Liver (tissue), 9 donors: ENCODE data around the gene IL7R. TPM values are rescaled to one million over a fixed set of nuclear protein-coding genes. Genes with fewer than 3 reads are reported as not detected.

Source experiments
- DNase-seq: peaks from one replicate; pipeline ENCODE4 v3.0.0-alpha.2; 2017; ENCODE audit warnings: low spot score
- H3K27ac ChIP-seq, 2 donors: one replicate each; pipeline ENCODE4 v1.7.0; 2013; ENCODE audit warnings: inconsistent platforms in 2 of 2, low read length in 2 of 2, control low read depth in 1 of 2, low read depth in 1 of 2, mild to moderate bottlenecking in 1 of 2
- H3K27me3 ChIP-seq, 4 donors: one replicate each; pipeline versions ENCODE4 v1.6.1 to v1.7.0; 2013; ENCODE audit warnings: low read length in 3 of 4, inconsistent platforms in 1 of 4, mild to moderate bottlenecking in 1 of 4, moderate library complexity in 1 of 4; ENCODE audit not compliant: control insufficient read depth in 4 of 4, insufficient read depth in 4 of 4
- H3K36me3 ChIP-seq, 4 donors: one replicate each; pipeline versions ENCODE4 v1.6.1 to v1.7.0; 2013; ENCODE audit warnings: low read length in 3 of 4, mild to moderate bottlenecking in 3 of 4, low read depth in 1 of 4, moderate library complexity in 1 of 4; ENCODE audit not compliant: control insufficient read depth in 4 of 4, insufficient read depth in 3 of 4
- H3K4me1 ChIP-seq, 4 donors: one replicate each; pipeline versions ENCODE4 v1.6.1 to v1.7.0; 2013; ENCODE audit warnings: low read length in 3 of 4, mild to moderate bottlenecking in 3 of 4, moderate library complexity in 1 of 4; ENCODE audit not compliant: control insufficient read depth in 4 of 4, insufficient read depth in 4 of 4
- H3K4me3 ChIP-seq, 3 donors: one replicate each; pipeline versions ENCODE4 v1.6.1 to v1.7.0; 2013; ENCODE audit warnings: low read length in 3 of 3, control low read depth in 1 of 3, low read depth in 1 of 3, mild to moderate bottlenecking in 1 of 3
- H3K9ac ChIP-seq, 2 donors: one replicate each; pipeline ENCODE4 v1.7.0; 2013; ENCODE audit warnings: low read length in 2 of 2, mild to moderate bottlenecking in 2 of 2, moderate library complexity in 2 of 2, control low read depth in 1 of 2, low read depth in 1 of 2
- H3K9me3 ChIP-seq, 4 donors: one replicate each; pipeline versions ENCODE4 v1.6.1 to v1.7.0; 2013; ENCODE audit warnings: low read length in 3 of 4; ENCODE audit not compliant: control insufficient read depth in 4 of 4
- ATF3 ChIP-seq: IDR thresholded peaks from 2 replicates; pipeline ENCODE4 v1.6.1; 2016; ENCODE audit warnings: antibody characterized with exemption
- CTCF ChIP-seq: fragments of 150-350 bp; IDR thresholded peaks from 2 replicates; pipeline ENCODE4 v1.5.1; 2017; ENCODE audit warnings: improper control_type of control experiment, low read depth, low read length; ENCODE audit not compliant: missing input control
- EGR1 ChIP-seq, 2 donors: IDR thresholded peaks; 2 replicates each; pipeline ENCODE4 v1.6.1; 2016 to 2018; ENCODE audit warnings: antibody characterized with exemption in 2 of 2, low read depth in 2 of 2
- FOXA1 ChIP-seq: IDR thresholded peaks from 2 replicates; pipeline ENCODE4 v1.6.1; 2016; ENCODE audit warnings: antibody characterized with exemption
- FOXA2 ChIP-seq: IDR thresholded peaks from 2 replicates; pipeline ENCODE4 v1.6.1; 2016; ENCODE audit warnings: antibody characterized with exemption
- GABPA ChIP-seq, 2 donors: IDR thresholded peaks in 1 of 2; conservative IDR thresholded peaks in 1 of 2; 2 replicates each; pipeline ENCODE4 v1.6.1; 2016; ENCODE audit warnings: antibody characterized with exemption in 2 of 2, mild to moderate bottlenecking in 1 of 2, moderate library complexity in 1 of 2
- HNF4A ChIP-seq, 2 donors: conservative IDR thresholded peaks; 2 replicates each; pipeline ENCODE4 v1.6.1; 2016; ENCODE audit warnings: antibody characterized with exemption in 2 of 2, mild to moderate bottlenecking in 2 of 2
- JUND ChIP-seq, 2 donors: IDR thresholded peaks; 2 replicates each; pipeline ENCODE4 v1.6.1; 2016; ENCODE audit warnings: antibody characterized with exemption in 2 of 2
- MAX ChIP-seq: IDR thresholded peaks from 2 replicates; pipeline ENCODE4 v1.6.1; 2016; ENCODE audit warnings: antibody characterized with exemption
- RAD21 ChIP-seq, 2 donors: IDR thresholded peaks; 2 replicates each; pipeline ENCODE4 v1.6.1; 2016; ENCODE audit warnings: antibody characterized with exemption in 2 of 2, mild to moderate bottlenecking in 2 of 2
- REST ChIP-seq: IDR thresholded peaks from 2 replicates; pipeline ENCODE4 v1.6.1; 2016; ENCODE audit warnings: antibody characterized with exemption, mild to moderate bottlenecking
- RXRA ChIP-seq, 2 donors: IDR thresholded peaks; 2 replicates each; pipeline ENCODE4 v1.6.1; 2017 to 2018; ENCODE audit warnings: antibody characterized with exemption in 2 of 2, mild to moderate bottlenecking in 1 of 2
- SP1 ChIP-seq: IDR thresholded peaks from 2 replicates; pipeline ENCODE4 v1.6.1; 2018; ENCODE audit warnings: antibody characterized with exemption, mild to moderate bottlenecking
- YY1 ChIP-seq: IDR thresholded peaks from 2 replicates; pipeline ENCODE4 v1.6.1; 2016; ENCODE audit warnings: antibody characterized with exemption, mild to moderate bottlenecking
- ZBTB33 ChIP-seq: IDR thresholded peaks from 2 replicates; pipeline ENCODE4 v1.6.1; 2016; ENCODE audit warnings: antibody characterized with exemption
- WGBS: extraction: QIAGEN DNeasy Blood & Tissue Kit; methylation state at CpG from one replicate; pipeline ENCODE4 v1.1.7; 2013; 5-methylcytosine and 5-hydroxymethylcytosine counted together
- polyA plus RNA-seq, 2 donors: library from polyadenylated mRNA; stranded (reverse) in 1 of 2; unstranded in 1 of 2; fragments of 200-250 nt in 1 of 2; fragments of >200 nt in 1 of 2; fragmentation: Nextera tagmentation in 1 of 2; extraction: Ambion mirVana in 1 of 2; gene quantifications; one replicate each; pipeline versions ENCODE4 v1.2.1 to v1.2.3, GENCODE V29; 2013 to 2015
- total RNA-seq, 2 donors: library from RNA; depleted of rRNA; stranded (reverse); fragments of >200 nt; gene quantifications; one replicate each; pipeline ENCODE4 v1.2.3, GENCODE V29; 2014
- donor health status: healthy.
- donor health status: healthy.
- donor health status: healthy.
- donor health status: healthy.
- donor health status: healthy.

IL7R gene
- total and polyA plus RNA-seq, 4 donors, result 1.0 to 5.4 (median 2.4) TPM

- H3K27ac ChIP-seq, result no peak overlapping the region
- TF ChIP-seq SP1, result no peak
- TF ChIP-seq RXRA (IDR thresholded peaks at IDR 0.05), result no peak
- no peak for TF ChIP-seq REST
- no peak for TF ChIP-seq RAD21 (IDR thresholded peaks at IDR 0.05)
- no peak for TF ChIP-seq JUND (IDR thresholded peaks at IDR 0.05)
- TF ChIP-seq ZBTB33, result no peak
- TF ChIP-seq ATF3, result no peak
- TF ChIP-seq HNF4A (conservative IDR thresholded peaks at IDR 0.05), result no peak
- TF ChIP-seq CTCF, result no peak
- no peak for TF ChIP-seq YY1
- no peak overlapping the region for H3K9ac ChIP-seq
- H3K27me3 ChIP-seq, result no peaks in the 10 kb centered on the region
- no peaks in the 10 kb centered on the region for H3K9me3 ChIP-seq
- H3K36me3 ChIP-seq, result no peaks in the 10 kb centered on the region
- H3K4me1 ChIP-seq, result no peaks in the 10 kb centered on the region
- H3K4me3 ChIP-seq, result no peak overlapping the region
- 88% methylated on average over 2 of the region's 2 CpGs for WGBS
- no peak for DNase-seq
Observed at GRCh38 chr5:35876454-35876853, 19.8 kb downstream of the IL7R start.

GRCh38 chr5:35876922-35877321 lies 20.2 kb downstream of the IL7R start:
- Histone ChIP-seq H3K4me1 (no peaks in the 10 kb centered on the region), H3K4me3 (no peak overlapping the region), H3K9ac (no peak overlapping the region), H3K36me3 (no peaks in the 10 kb centered on the region), H3K9me3 (no peaks in the 10 kb centered on the region), H3K27ac (no peak overlapping the region), H3K27me3 (no peaks in the 10 kb centered on the region)
- TF ChIP-seq MAX (no peak), EGR1 (IDR thresholded peaks at IDR 0.05; ENCODE audit: low read depth in 2 of 2) (no peak), RXRA (IDR thresholded peaks at IDR 0.05) (no peak), FOXA2 (no peak), GABPA (IDR thresholded peaks at IDR 0.05 in 1 of 2, conservative IDR thresholded peaks at IDR 0.05 in 1 of 2) (no peak), CTCF (no peak), YY1 (no peak), SP1 (no peak), ZBTB33 (no peak), ATF3 (no peak), FOXA1 (no peak)
- 59% methylated on average over 3 of the region's 3 CpGs for WGBS
- DNase-seq, result no peak
